HG02610 (cell line): ENCODE measurements around the gene B4GALNT3.
"Not testable (repeated sequence)": the region's sequence is repeated elsewhere in the genome, so short reads cannot be mapped to it uniquely, and the experiment has no call there.

Experiments
- ATAC-seq: cut with Tn5 transposase; IDR thresholded peaks from one replicate; pipeline ENCODE4 v1.9.1; 2021; ENCODE audit warnings: mild to moderate bottlenecking, moderate library complexity; ENCODE audit not compliant: unreplicated experiment

B4GALNT3 gene

GRCh38 chr12:573232-573631 lies 113.5 kb downstream of the B4GALNT3 start:
- no peak for ATAC-seq

- ATAC-seq, result no peak
These were observed 114.9 kb downstream of the B4GALNT3 start for GRCh38 chr12:574475-575128.

- ATAC-seq, result no peak
These were observed 115.4 kb downstream of the B4GALNT3 start for GRCh38 chr12:575129-575502.

- peak; percentile 59 for ATAC-seq
These were observed 116.3 kb downstream of the B4GALNT3 start for GRCh38 chr12:575948-576614.

GRCh38 chr12:576615-577110 lies 116.9 kb downstream of the B4GALNT3 start:
- ATAC-seq, result no peak

- not testable (repeated sequence) for ATAC-seq
These were observed 118.4 kb downstream of the B4GALNT3 start for GRCh38 chr12:577994-578747.

GRCh38 chr12:578748-579419 lies 119.1 kb downstream of the B4GALNT3 start:
- no peak for ATAC-seq

- ATAC-seq, result no peak
These were observed 119.8 kb downstream of the B4GALNT3 start for GRCh38 chr12:579420-580110.

GRCh38 chr12:580813-581212 lies 121.1 kb downstream of the B4GALNT3 start:
- no peak for ATAC-seq

GRCh38 chr12:581321-581720 lies 121.6 kb downstream of the B4GALNT3 start:
- ATAC-seq, result no peak

- ATAC-seq, result no peak
These were observed 122.0 kb downstream of the B4GALNT3 start for GRCh38 chr12:581746-582145.

- no peak for ATAC-seq
These were observed 123.6 kb downstream of the B4GALNT3 start for GRCh38 chr12:583251-583869.

GRCh38 chr12:585062-586061 lies 125.6 kb downstream of the B4GALNT3 start:
- ATAC-seq, result no peak

GRCh38 chr12:586318-587071 lies 126.8 kb downstream of the B4GALNT3 start:
- no peak for ATAC-seq

GRCh38 chr12:587132-588023 lies 127.6 kb downstream of the B4GALNT3 start:
- ATAC-seq, result no peak

- no peak for ATAC-seq
These were observed 128.2 kb downstream of the B4GALNT3 start for GRCh38 chr12:588024-588322.

- no peak for ATAC-seq
These were observed 128.9 kb downstream of the B4GALNT3 start for GRCh38 chr12:588646-589045.
